CD14-positive monocyte (primary cell): ENCODE measurements around the gene C1QTNF7. TPM values are rescaled to one million over a fixed set of nuclear protein-coding genes. Genes with fewer than 3 reads are reported as not detected.
A peak's percentile ranks its signal among the peaks of the same experiment; 100 is the strongest.

ENCODE experiments used
- DNase-seq, 3 donors: peaks; one replicate each; pipeline ENCODE4 v3.0.0-alpha.2; 2011 to 2022
- H2AFZ ChIP-seq: 2 replicates; pipeline ENCODE4 v1.6.0; 2012; ENCODE audit warnings: mild to moderate bottlenecking, low read depth, low read length, inconsistent platforms; ENCODE audit not compliant: insufficient read depth, poor library complexity, severe bottlenecking
- H3K27ac ChIP-seq, 2 donors: 1 replicate in 1 of 2; 2 replicates in 1 of 2; pipeline ENCODE4 v1.5.1; 2012 to 2013; ENCODE audit warnings: low read length in 2 of 2, control low read depth in 1 of 2, inconsistent platforms in 1 of 2, low read depth in 1 of 2, mild to moderate bottlenecking in 1 of 2
- H3K27me3 ChIP-seq, 2 donors: one replicate each; pipeline versions ENCODE4 v1.6.0 to v1.6.1; 2011 to 2013; ENCODE audit warnings: low read length in 2 of 2; ENCODE audit not compliant: control insufficient read depth in 2 of 2, insufficient read depth in 2 of 2
- H3K36me3 ChIP-seq, 2 donors: replicated peaks in 1 of 2; 1 replicate in 1 of 2; 2 replicates in 1 of 2; pipeline versions ENCODE4 v1.5.1 to v1.6.1; 2012 to 2013; ENCODE audit warnings: low read length in 2 of 2, control low read depth in 1 of 2, inconsistent platforms in 1 of 2, mild to moderate bottlenecking in 1 of 2; ENCODE audit not compliant: insufficient read depth in 2 of 2, control insufficient read depth in 1 of 2
- H3K4me1 ChIP-seq, 2 donors: 1 replicate in 1 of 2; 2 replicates in 1 of 2; pipeline versions ENCODE4 v1.5.1 to v1.6.1; 2012 to 2013; ENCODE audit warnings: low read length in 2 of 2, control low read depth in 1 of 2, inconsistent platforms in 1 of 2, mild to moderate bottlenecking in 1 of 2, moderate library complexity in 1 of 2; ENCODE audit not compliant: insufficient read depth in 2 of 2, control insufficient read depth in 1 of 2
- H3K4me2 ChIP-seq: replicated peaks from 2 replicates; pipeline ENCODE3; 2012; ENCODE audit warnings: low read length, moderate library complexity, mild to moderate bottlenecking; ENCODE audit not compliant: poor library complexity, severe bottlenecking; ENCODE audit errors: extremely low read depth
- H3K4me3 ChIP-seq, 3 experiments: fragments of 200-600 bp in 1 of 3; sonication (generic) in 1 of 3; replicated peaks in 1 of 3; 1 replicate in 2 of 3; 2 replicates in 1 of 3; pipeline ENCODE4 v1.5.1; 2011 to 2013; ENCODE audit warnings: low read length in 3 of 3, mild to moderate bottlenecking in 3 of 3, control low read depth in 2 of 3, low read depth in 2 of 3, inconsistent platforms in 1 of 3, moderate library complexity in 1 of 3
- H3K79me2 ChIP-seq: 2 replicates; pipeline ENCODE4 v1.6.0; 2012; ENCODE audit warnings: mild to moderate bottlenecking, control low read depth, inconsistent platforms, low read length, moderate library complexity; ENCODE audit not compliant: insufficient read depth
- H3K9ac ChIP-seq: 2 replicates; pipeline ENCODE4 v1.6.0; 2017; ENCODE audit warnings: low read length, mild to moderate bottlenecking; ENCODE audit not compliant: insufficient read depth, poor library complexity, severe bottlenecking
- H3K9me3 ChIP-seq, 2 donors: replicated peaks in 1 of 2; 1 replicate in 1 of 2; 2 replicates in 1 of 2; pipeline versions ENCODE4 v1.5.1 to v1.6.1; 2012 to 2013; ENCODE audit warnings: low read length in 2 of 2, control low read depth in 1 of 2; ENCODE audit not compliant: control insufficient read depth in 1 of 2, insufficient read depth in 1 of 2
- H4K20me1 ChIP-seq: 2 replicates; pipeline ENCODE4 v1.6.0; 2012; ENCODE audit warnings: mild to moderate bottlenecking, low read length, control low read depth, moderate library complexity; ENCODE audit not compliant: insufficient read depth
- H3K27ac Mint-ChIP-seq, 7 donors: one replicate each; pipeline ENCODE4 v1.8.0; 2020; ENCODE audit warnings: mild to moderate bottlenecking in 7 of 7, mixed read lengths in 7 of 7, moderate library complexity in 6 of 7, inconsistent platforms in 2 of 7
- H3K27me3 Mint-ChIP-seq, 3 donors: one replicate each; pipeline ENCODE4 v1.8.0; 2021 to 2022; ENCODE audit warnings: low read depth in 3 of 3, mild to moderate bottlenecking in 3 of 3, mixed read lengths in 3 of 3, moderate library complexity in 3 of 3, inconsistent platforms in 1 of 3
- H3K36me3 Mint-ChIP-seq, 2 donors: one replicate each; pipeline ENCODE4 v1.8.0; 2020; ENCODE audit warnings: mixed read lengths in 2 of 2, inconsistent platforms in 1 of 2, mild to moderate bottlenecking in 1 of 2
- H3K4me1 Mint-ChIP-seq: one replicate; pipeline ENCODE4 v1.8.0; 2020; ENCODE audit warnings: mild to moderate bottlenecking, mixed read lengths
- H3K4me3 Mint-ChIP-seq, 2 donors: one replicate each; pipeline ENCODE4 v1.8.0; 2020; ENCODE audit warnings: mild to moderate bottlenecking in 2 of 2, mixed read lengths in 2 of 2, moderate library complexity in 1 of 2
- H3K9me3 Mint-ChIP-seq, 7 donors: one replicate each; pipeline ENCODE4 v1.8.0; 2020 to 2022; ENCODE audit warnings: mixed read lengths in 7 of 7, mild to moderate bottlenecking in 6 of 7, moderate library complexity in 6 of 7, inconsistent platforms in 2 of 7
- CTCF ChIP-seq: fragments of 200-600 bp; IDR thresholded peaks from one replicate; pipeline ENCODE4 v1.8.0; 2022; ENCODE audit warnings: antibody characterized with exemption, mild to moderate bottlenecking
- WGBS: methylation state at CpG from one replicate; pipeline ENCODE4 v1.1.5; 2013; ENCODE audit warnings: missing lambda C conversion rate; ENCODE audit not compliant: insufficient coverage; 5-methylcytosine and 5-hydroxymethylcytosine counted together
- intact Hi-C, 2 donors: fragments of 100-400 bp; cut with micrococcal nuclease; formaldehyde crosslinking; loops; one replicate each; pipeline versions ENCODE4 v1.15.0 to v1.15.1; 2023
- polyA plus RNA-seq, 3 donors: library from polyadenylated mRNA; depleted of rRNA in 1 of 3; unstranded in 2 of 3; stranded (reverse) in 1 of 3; fragments of 300-500 nt in 2 of 3; fragments of >200 nt in 1 of 3; fragmentation: Illumina TruSeq in 2 of 3; gene quantifications; 1 replicate in 2 of 3; 2 replicates in 1 of 3; pipeline ENCODE4 v1.2.3, GENCODE V29; 2012 to 2021

The C1QTNF7 gene
- polyA plus RNA-seq, 3 donors = not detected

- Histone ChIP-seq H3K9ac (peak overlapping the region; percentile 55), H3K36me3 (no peaks in the 10 kb centered on the region), H3K27ac (peak overlapping the region in 1 of 2 donors; percentile 37), H4K20me1 (no peaks in the 10 kb centered on the region), H3K4me2 (peak overlapping the region; percentile 71), H3K4me1 (peaks cover 12 to 23% of the 10 kb centered on the region in 2 donors), H2AFZ (peak overlapping the region; percentile 79), H3K9me3 (no peaks in the 10 kb centered on the region), H3K79me2 (no peaks in the 10 kb centered on the region), H3K27me3 (no peaks in the 10 kb centered on the region), H3K4me3 (peak overlapping the region; percentile 55 to 78 (median 73))
- Mint-ChIP-seq H3K4me1 (peaks cover 35% of the 10 kb centered on the region), H3K27me3 (peaks cover 0 to 4% (median 2%) of the 10 kb centered on the region in 3 donors), H3K36me3 (no peaks in the 10 kb centered on the region), H3K9me3 (no peaks in the 10 kb centered on the region), H3K27ac (peak overlapping the region in 2 of 7 donors; percentile 38 to 84), H3K4me3 (peak overlapping the region; percentile 81 to 94)
- TF ChIP-seq CTCF = no peak
- no peak for DNase-seq
- WGBS = 0% methylated on average over 1 of the region's 3 CpGs
- intact Hi-C loops = no loop called here
These were observed 42.3 kb downstream of the C1QTNF7 start for GRCh38 chr4:15470128-15470475.

- no peaks in the 10 kb centered on the region for H3K36me3 ChIP-seq
- no peaks in the 10 kb centered on the region for H3K4me1 ChIP-seq
- intact Hi-C loops = no loop called here
- no CpG with 5 or more reads among the region's 5 CpGs for WGBS
- Mint-ChIP-seq H3K36me3 (no peaks in the 10 kb centered on the region), H3K4me1 (peaks cover 9% of the 10 kb centered on the region), H3K9me3 (peaks cover 0 to under 1% (median 0%) of the 10 kb centered on the region in 7 donors), H3K27me3 (peaks cover 0 to 2% (median 0%) of the 10 kb centered on the region in 3 donors), H3K27ac (no peak overlapping the region), H3K4me3 (no peak overlapping the region)
- H3K9me3 ChIP-seq = no peaks in the 10 kb centered on the region
- no peaks in the 10 kb centered on the region for H3K79me2 ChIP-seq
- H3K27ac ChIP-seq = no peak overlapping the region
- no peaks in the 10 kb centered on the region for H4K20me1 ChIP-seq
- no peak for TF ChIP-seq CTCF
- no peak overlapping the region for H3K4me2 ChIP-seq
- H3K9ac ChIP-seq = no peak overlapping the region
- no peak for DNase-seq
- H3K27me3 ChIP-seq = no peaks in the 10 kb centered on the region
- H3K4me3 ChIP-seq = no peak overlapping the region
- no peak overlapping the region for H2AFZ ChIP-seq
These were observed 48.6 kb downstream of the C1QTNF7 start for GRCh38 chr4:15476396-15476795.
